Heart right ventricle (tissue), 16 donors: Measurements from ENCODE around the gene FLRT2. TPM values are rescaled to one million over a fixed set of nuclear protein-coding genes. Genes with fewer than 3 reads are reported as not detected.

Source experiments
- ATAC-seq, 8 donors: fragments of 200-7000 bp; cut with Tn5 transposase; one replicate each; pipeline ENCODE4 v1.9.1; 2020; ENCODE audit warnings: mild to moderate bottlenecking in 8 of 8, moderate library complexity in 8 of 8, moderate number of reproducible peaks in 1 of 8
- DNase-seq, 2 donors: peaks; one replicate each; pipeline ENCODE4 v3.0.0-alpha.2; 2020
- H3K27ac ChIP-seq, 10 donors: fragments of 200-600 bp; sonication (generic) in 2 of 10; one replicate each; pipeline versions ENCODE4 v1.5.0 to v1.8.0; 2020 to 2022; ENCODE audit warnings: mild to moderate bottlenecking in 3 of 10
- H3K27me3 ChIP-seq, 7 donors: fragments of 200-600 bp; one replicate each; pipeline ENCODE4 v1.8.0; 2021 to 2022; ENCODE audit warnings: mild to moderate bottlenecking in 2 of 7
- H3K36me3 ChIP-seq, 9 donors: fragments of 200-600 bp; sonication (generic) in 1 of 9; one replicate each; pipeline versions ENCODE4 v1.5.0 to v1.8.0; 2020 to 2022; ENCODE audit warnings: mild to moderate bottlenecking in 2 of 9
- H3K4me1 ChIP-seq, 9 donors: fragments of 200-600 bp; sonication (generic) in 1 of 9; one replicate each; pipeline versions ENCODE4 v1.5.0 to v1.8.0; 2020 to 2022; ENCODE audit warnings: mild to moderate bottlenecking in 4 of 9
- H3K4me3 ChIP-seq, 10 donors: fragments of 200-600 bp; sonication (generic) in 2 of 10; one replicate each; pipeline versions ENCODE4 v1.5.0 to v1.8.0; 2020 to 2022; ENCODE audit warnings: mild to moderate bottlenecking in 7 of 10, moderate library complexity in 2 of 10
- H3K9me3 ChIP-seq, 11 donors: fragments of 200-600 bp in 10 of 11; sonication (generic) in 2 of 11; one replicate each; pipeline versions ENCODE4 v1.5.0 to v1.8.0; 2013 to 2022; ENCODE audit warnings: mild to moderate bottlenecking in 2 of 11, control low read depth in 1 of 11, moderate library complexity in 1 of 11
- WGBS, 2 donors: extraction: QIAGEN DNeasy Blood & Tissue Kit; methylation state at CpG; one replicate each; pipeline ENCODE4 v1.1.7; 2013; ENCODE audit warnings: inconsistent platforms in 1 of 2; 5-methylcytosine and 5-hydroxymethylcytosine counted together
- intact Hi-C, 10 donors: fragments of 100-400 bp; cut with DNase I; formaldehyde crosslinking; loops; one replicate each; pipeline versions ENCODE4 v1.11.1 to v1.14.2; 2022
- polyA plus RNA-seq, 2 donors: library from polyadenylated mRNA; stranded (reverse); fragments of 200-250 nt; gene quantifications; one replicate each; pipeline ENCODE4 v1.2.3, GENCODE V29; 2013
- total RNA-seq, 10 donors: library from RNA; stranded (reverse); fragmentation: NEBNext Ultra II Directional in 3 of 10; extraction: Animal tissue kit (Norgen Biotek cat#: 25700) in 3 of 10; gene quantifications; one replicate each; pipeline versions ENCODE4 v1.2.1 to v1.2.4, GENCODE V29; 2021 to 2023
- TF ChIP-seq, protein P1 (sequence below), 9 donors: fragments of 200-600 bp; sonication (generic) in 2 of 9; IDR thresholded peaks; one replicate each; pipeline versions ENCODE4 v1.5.0 to v1.8.0; 2021 to 2022; ENCODE audit warnings: antibody characterized with exemption in 9 of 9, mild to moderate bottlenecking in 5 of 9, moderate library complexity in 1 of 9
- donor health status: Arrhythmogenic right ventricular cardiomyopathy.
- donor health status: ischemic (EF 13 %, LVEDD 7.1; RV severe dilation, severe dysfunction).
- donor health status: healthy with polysubstance abuse.
- donor health status: DM: no; HTN: yes; CAD: no.
- donor health status: DM: no; HTN: no; CAD: no.
- donor health status: ischemic (EF 25% LVEDD 6.9; RV normal size, moderate dysfunction).
- donor health status: ischemic (EF 25% LVEDD 5.7; RV mildly dilated, moderate dysfunction).
- donor health status: healthy.
- donor health status: DM: yes; HTN: yes; CAD: no.
- donor health status: Ischemic cardiomyopathy.
- donor health status: ischemic (EF 35%, LVEDD 5.7; RV mildly dilated, moderate dysfunction).
- donor health status: nonischemic (EF 11% LVEDD 7.7; RV severe dilation, severe dysfunction).
- donor health status: DM: yes; HTN: yes; CAD: no.
- donor health status: PGD.
- donor health status: ischemic (EF 29% LVEDD 5.4; RV normal size, mild dysfunction).
- donor health status: nonischemic (EF 23%, LVEDD 6.1; RV moderate dilation, normal function).

The FLRT2 gene
- total and polyA plus RNA-seq, 12 donors = 1.1 to 7.5 (median 3.1) TPM

DNA sequence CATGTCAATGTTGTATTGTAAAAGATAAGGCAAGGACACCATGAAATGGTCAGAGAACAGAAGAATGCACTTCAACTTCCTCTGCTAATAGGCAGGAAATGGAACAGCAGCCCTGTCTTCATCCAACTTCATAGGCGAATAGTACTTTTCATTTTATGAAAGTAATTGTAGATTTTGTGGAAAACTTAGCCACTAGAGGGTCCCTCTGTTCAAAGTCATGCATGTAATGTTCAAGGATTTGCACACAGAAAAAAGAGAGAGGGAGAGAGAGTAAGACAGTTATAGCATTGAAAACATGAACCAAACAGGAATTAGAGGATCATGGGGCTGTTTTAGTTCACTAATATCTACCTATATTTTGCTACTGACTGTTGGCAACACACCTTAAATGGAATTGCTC lies 172.2 kb downstream of the FLRT2 start:
- Histone ChIP-seq H3K27ac (no peak overlapping the region), H3K36me3 (no peaks in the 10 kb centered on the region), H3K4me1 (no peaks in the 10 kb centered on the region), H3K4me3 (no peak overlapping the region), H3K9me3 (no peaks in the 10 kb centered on the region), H3K27me3 (no peaks in the 10 kb centered on the region)
- TF ChIP-seq, protein P1, sequence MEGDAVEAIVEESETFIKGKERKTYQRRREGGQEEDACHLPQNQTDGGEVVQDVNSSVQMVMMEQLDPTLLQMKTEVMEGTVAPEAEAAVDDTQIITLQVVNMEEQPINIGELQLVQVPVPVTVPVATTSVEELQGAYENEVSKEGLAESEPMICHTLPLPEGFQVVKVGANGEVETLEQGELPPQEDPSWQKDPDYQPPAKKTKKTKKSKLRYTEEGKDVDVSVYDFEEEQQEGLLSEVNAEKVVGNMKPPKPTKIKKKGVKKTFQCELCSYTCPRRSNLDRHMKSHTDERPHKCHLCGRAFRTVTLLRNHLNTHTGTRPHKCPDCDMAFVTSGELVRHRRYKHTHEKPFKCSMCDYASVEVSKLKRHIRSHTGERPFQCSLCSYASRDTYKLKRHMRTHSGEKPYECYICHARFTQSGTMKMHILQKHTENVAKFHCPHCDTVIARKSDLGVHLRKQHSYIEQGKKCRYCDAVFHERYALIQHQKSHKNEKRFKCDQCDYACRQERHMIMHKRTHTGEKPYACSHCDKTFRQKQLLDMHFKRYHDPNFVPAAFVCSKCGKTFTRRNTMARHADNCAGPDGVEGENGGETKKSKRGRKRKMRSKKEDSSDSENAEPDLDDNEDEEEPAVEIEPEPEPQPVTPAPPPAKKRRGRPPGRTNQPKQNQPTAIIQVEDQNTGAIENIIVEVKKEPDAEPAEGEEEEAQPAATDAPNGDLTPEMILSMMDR (IDR thresholded peaks at IDR 0.05) = no peak
- intact Hi-C loops = no loop called here
- 57 to 60% methylated on average over 1 of the region's 1 CpG for whole genome bisulfite sequencing, 2 donors
- ATAC-seq = no peak
- no peak for DNase-seq

DNA sequence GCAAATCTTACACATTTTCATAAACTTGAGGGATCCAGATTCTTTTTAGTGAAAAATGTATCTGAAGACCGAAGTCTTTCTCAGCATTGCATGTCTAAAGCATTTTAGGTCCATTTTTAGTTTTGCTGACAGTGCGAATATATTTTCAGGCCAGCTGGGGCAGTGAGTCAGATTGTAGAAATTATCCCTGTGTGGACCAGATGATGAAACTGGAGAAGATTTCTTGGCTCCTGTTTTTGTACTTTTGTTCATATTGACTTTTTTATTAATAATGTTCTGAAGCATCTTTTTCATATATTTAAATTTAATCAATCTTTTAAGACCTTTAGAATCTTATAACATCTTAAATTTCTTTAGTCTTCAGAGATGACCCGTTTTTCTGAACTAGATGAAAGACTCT lies 173.1 kb downstream of the FLRT2 start:
- H3K9me3 ChIP-seq = no peaks in the 10 kb centered on the region
- no peaks in the 10 kb centered on the region for H3K36me3 ChIP-seq
- ATAC-seq = peak in 1 of 8 donors; percentile 34
- whole genome bisulfite sequencing, 2 donors = 73 to 77% methylated on average over 3 of the region's 3 CpGs
- H3K4me1 ChIP-seq = no peaks in the 10 kb centered on the region
- H3K27me3 ChIP-seq = no peaks in the 10 kb centered on the region
- DNase-seq = no peak
- intact Hi-C loops = no loop called here
- no peak overlapping the region for H3K27ac ChIP-seq
- no peak overlapping the region for H3K4me3 ChIP-seq
- TF ChIP-seq, protein P1 (IDR thresholded peaks at IDR 0.05) = no peak
